Measurements from ENCODE around the gene CHRND.
"Not testable (repeated sequence)": the region's sequence is repeated elsewhere in the genome, so short reads cannot be mapped to it uniquely, and the experiment has no call there.

Gene CHRND

DNA sequence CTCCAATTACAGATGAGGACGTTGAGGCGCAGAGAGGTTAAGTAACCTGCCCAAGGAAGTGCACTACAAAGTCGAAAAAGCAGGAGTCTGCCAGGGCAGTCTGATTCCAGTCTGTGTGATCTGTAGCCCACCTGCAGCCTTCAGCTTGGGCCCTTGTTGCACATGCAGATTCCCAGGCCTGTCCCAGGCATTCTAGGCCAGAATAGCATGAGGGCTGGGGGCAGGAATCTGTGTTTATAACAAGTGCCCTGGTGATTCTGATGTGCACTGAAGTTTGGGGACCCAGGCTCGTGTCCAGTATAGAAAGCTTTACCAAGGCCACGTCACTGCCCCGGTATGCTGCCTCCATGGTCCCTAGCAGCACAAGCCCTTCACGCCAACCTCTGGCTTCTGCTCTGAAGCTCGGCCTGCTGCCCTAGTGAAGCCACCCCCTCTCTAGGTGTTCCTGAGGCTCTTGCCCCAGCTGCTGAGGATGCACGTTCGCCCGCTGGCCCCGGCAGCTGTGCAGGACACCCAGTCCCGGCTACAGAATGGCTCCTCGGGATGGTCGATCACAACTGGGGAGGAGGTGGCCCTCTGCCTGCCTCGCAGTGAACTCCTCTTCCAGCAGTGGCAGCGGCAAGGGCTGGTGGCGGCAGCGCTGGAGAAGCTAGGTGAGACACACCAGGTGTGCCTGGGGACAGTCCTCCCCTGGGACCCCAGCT is 18.1 kb downstream of the CHRND start:
- no peak for DNase-seq

DNA sequence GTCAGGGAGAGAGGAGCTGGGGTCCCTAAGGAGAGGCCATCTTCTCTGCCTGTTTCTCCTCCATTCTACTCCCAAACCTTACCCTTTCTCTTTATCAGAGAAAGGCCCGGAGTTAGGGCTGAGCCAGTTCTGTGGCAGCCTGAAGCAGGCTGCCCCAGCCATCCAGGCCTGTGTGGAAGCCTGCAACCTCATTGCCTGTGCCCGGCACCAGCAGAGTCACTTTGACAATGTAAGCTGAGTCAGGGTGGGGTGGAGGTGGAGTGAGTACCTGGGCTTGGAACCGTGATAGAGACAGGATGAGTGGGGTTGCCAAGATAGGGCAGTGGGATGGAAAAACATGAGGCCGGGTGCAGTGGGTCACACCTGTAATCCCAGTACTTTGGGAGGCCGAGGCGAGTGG is 18.7 kb downstream of the CHRND start:
- no peak for DNase-seq

DNA sequence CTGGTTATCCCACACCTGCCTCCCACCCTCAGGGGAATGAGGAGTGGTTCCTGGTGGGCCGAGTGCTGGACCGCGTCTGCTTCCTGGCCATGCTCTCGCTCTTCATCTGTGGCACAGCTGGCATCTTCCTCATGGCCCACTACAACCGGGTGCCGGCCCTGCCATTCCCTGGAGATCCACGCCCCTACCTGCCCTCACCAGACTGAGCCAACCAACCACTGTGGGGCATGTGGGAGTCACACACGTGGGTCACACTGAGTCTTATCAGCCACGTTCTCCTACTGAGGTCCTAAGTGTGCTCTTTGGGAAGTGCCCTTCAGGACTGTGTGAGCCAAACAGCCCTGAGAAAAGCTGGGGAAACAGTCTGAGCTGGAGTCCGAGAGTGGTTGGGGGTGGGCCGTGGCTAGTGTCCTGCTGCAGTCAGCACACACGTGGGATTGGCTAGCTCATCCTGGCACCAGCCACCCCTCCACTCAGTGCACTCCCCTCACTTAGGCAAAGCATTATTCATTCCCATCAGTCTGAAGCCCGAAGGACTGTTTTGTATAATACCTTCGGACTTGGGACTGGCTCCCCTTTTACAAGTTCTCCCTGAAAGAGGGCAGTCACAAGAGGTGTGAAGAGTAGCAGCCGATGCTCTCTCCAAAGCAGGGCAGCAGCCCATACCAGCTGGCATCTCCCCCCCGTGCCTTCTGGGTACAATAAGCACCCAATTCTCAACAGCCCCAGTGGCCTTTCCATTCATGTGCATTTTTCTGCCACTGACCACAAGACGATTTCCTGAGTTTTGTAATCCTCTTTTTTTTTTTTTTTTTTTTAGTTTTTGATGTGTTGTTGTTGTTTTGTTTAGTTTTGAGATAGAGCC is 19.8 kb downstream of the CHRND start:
- no peak for DNase-seq

DNA sequence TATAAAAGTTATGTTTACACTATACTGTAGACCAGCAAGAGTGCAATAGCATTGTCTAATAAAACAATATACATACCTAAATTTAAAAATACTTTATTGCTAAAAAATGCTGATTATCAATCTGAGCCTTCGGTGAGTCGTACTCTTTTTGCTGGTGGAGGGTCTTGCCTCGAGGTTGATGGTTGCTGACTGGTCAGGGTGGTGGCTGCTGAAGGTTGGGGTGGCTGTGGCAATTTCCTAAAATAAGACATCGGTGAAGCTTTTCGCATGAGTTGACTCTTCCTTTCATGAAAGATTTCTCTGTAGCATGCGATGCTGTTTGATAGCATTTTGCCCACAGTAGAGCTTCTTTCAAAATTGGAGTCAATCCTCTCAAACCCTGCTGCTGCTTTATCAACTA is 22.0 kb downstream of the CHRND start:
- no peak for DNase-seq

DNA sequence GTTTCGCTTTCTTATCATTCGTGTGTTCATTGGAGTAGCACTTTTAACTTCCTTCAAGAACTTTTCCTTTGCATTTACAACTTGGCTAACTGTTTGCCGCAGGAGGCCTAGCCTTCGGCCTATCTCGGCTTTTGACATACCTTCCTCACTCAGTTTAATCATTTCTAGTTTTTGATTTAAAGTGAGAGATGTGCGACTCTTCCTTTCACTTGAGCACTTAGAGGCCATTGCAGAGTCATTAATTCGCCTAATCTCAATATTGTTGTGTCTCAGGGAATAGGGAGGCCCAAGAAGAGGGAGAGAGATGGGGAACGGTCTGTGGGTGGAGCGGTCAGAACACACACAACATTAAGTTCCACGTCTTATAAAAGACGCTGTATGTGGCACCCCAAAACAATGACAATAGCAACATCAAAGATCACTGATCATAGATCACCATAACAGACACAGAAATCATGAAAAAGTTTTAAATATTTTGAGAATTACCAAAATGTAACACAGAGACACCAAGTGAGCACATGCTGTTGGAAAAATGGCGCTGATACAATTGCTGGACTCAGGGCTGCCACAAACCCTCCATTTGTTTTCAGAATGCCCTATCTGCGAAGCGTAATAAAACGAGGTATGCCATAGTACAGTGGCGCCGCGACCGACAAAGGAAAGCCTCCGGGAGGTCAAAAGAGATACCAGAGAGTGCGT is 23.8 kb downstream of the CHRND start:
- no peak for DNase-seq

GRCh38 chr2:232550354-232551249 is 24.6 kb downstream of the CHRND start, which contains the start of the genes EIF4E2 and TIGD1:
Gene EIF4E2, plus strand, starts transcription at chr2:232550689. Its CDS starts 36 bp downstream, at chr2:232550725.
Gene TIGD1, minus strand, starts transcription at chr2:232550557. Its CDS starts 675 bp downstream, at chr2:232549882.
- peak; percentile 72 for DNase-seq

DNA sequence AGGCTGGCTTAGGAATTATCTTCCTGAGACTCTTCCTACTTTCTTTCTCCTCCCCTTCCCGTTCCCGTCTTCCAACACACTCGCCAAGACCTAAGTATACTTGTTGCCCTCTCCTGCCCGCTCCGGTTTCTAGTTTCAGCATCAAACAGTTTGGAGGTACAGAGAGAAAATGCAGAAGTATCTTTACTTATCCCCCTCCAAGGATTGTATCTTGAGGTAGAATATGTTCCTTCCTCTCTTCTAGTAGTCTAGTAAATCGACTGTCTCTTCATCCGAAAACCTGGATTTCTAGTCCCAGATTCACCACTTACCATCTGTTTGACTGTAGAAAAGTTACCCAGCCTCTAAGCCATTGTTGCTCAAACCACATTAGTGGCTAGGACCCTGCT is 25.3 kb downstream of the CHRND start:
- DNase-seq = no peak

GRCh38 chr2:232551776-232552175 is 25.8 kb downstream of the CHRND start:
- no peak for DNase-seq

GRCh38 chr2:232556426-232556825 is 30.5 kb downstream of the CHRND start:
- DNase-seq = no peak

DNA sequence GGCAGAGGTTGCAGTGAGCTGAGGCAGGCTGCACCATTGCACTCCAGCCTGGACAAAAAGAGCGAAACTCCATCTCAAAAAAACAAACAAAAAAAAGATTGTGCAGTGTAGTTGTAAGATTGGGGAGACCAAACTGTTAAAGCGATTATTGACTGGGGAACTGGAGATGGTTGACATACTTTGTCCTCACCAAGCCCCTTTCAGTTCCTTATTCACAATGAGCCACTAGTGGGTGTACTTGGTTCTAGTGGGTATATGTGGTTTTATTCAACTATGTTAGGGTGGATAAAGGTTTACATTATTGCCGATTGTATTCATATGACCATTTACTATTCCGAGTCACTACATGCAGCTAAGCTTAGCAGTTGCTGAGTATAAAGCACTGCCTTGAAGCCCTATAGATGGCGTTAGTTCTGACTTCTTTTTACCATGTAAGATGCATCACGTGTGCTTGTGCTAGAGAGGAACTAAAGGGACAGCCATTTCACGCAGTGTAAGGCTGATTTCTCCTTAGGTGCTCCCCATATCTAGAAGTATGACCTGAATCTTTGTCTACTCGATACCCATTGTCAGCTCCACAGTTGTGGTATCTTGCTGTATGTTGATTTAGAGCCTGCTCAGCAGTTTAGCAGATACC is 36.7 kb downstream of the CHRND start:
- no peak for DNase-seq

DNA sequence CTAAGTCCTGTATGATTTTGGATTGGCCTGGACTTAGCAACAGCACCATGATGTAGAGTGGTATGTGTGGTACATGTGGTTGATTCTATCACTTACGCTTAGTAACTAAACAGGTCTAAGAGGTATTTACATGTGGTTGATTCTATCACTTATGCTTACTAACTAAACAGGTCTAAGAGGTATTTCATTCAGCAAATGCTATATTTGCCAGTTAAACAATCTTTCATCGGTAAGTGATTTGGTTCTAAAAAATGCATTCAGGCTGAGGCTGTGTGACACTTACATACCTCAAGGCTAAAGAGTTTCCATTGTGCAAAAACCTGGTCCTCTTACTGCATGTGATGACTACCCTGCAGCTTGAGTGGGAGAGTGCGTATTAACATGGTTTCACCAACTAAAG is 37.6 kb downstream of the CHRND start:
- no peak for DNase-seq

DNA sequence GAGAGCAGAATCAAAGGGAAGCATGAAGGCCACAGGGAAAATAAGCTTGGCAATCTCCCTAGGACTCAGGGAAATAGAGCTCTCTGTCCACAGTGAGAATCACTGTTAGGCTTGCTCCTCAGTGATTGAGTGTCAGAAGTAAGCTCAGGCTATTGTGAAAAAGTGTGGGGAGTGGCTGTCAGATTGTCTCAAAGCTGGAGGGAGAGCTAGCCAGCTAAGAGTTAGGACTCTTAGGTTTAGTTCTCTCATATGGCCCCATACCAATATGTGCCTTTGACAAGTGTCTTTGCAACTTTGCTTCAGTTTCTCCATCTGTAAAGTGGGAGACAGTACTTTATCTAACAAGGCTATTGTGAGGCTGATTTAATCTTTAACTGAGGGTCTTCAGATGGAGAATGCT is 41.8 kb downstream of the CHRND start:
- DNase-seq = no peak

GRCh38 chr2:232568161-232568560 is 42.2 kb downstream of the CHRND start:
- DNase-seq = no peak

- DNase-seq = no peak
Measured at GRCh38 chr2:232569541-232569940, 43.6 kb downstream of the CHRND start.

DNA sequence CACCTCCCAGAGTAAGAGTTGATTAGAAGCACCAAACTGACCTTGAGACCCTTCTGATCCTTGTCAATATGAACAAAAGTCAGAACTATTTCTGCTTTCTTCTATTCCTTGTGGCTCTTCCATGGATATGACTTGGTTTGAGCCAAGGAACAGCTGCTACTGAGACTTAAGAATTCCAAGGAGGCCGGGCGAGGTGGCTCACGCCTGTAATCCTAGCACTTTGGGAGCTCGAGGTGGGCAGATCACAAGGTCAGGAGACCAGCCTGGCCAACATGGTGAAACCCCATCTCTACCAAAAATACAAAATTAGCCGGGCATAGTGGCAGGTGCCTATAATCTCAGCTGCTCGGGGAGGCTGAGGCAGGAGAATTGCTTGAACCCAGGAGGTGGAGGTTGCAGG is 44.5 kb downstream of the CHRND start:
- DNase-seq = not testable (repeated sequence)

- no peak for DNase-seq
Measured at GRCh38 chr2:232571026-232571474, 45.1 kb downstream of the CHRND start.

DNA sequence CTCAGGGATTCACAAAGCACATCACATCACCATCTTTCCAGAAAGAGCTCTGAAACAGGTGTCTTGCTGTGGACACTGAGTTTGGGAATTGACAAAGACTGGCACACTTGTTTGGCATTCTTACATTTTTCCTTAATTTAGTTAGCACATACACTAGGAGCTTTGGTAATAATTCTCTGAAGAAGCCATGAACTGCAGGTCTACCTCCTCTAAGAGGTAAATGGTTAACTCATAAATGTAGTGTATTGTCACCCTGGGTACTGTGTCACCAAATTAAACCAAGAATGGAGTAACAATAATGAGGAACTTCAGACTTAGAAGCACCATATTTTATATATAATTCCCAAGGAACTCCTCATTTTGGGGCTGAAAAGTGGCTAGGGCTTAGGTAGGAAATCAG is 47.1 kb downstream of the CHRND start:
- DNase-seq = no peak

- DNase-seq = no peak
Measured at GRCh38 chr2:232573771-232574435, 47.9 kb downstream of the CHRND start.

DNA sequence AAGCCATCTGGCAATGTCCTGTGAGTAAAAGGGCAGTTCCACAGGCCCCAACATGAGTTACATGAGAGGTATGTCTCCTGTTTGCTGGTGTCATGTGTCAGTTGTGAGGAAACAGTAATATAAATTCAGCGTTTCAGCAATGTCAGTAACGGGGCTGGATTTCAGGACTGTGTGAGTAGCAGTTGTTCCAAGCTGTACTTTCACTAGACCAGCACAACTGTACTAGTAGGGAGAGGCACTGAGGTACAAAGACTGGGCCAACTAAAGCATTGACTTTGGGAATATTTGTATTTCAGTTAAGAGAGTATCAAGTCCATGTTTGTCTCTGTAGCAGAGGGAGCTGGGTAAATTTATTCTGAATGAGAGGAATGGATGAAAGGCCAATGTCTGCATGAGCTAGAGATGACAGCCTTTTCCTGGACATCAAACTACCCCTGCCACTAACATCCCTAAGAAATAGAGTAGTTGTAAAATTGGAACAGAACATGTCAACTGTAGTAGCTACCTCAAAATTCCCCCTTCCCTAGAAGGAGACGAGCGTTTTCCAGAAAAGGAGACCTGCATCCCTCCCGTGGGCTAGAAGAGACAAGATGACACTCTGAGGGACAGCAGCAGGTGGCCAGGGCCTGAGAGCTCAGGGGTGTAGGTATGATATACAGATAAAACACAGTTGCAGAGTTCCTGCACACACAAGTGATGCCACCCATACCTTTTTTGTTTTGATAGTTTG is 48.9 kb downstream of the CHRND start:
- no peak for DNase-seq

- no peak for DNase-seq
Measured at GRCh38 chr2:232575404-232575746, 49.4 kb downstream of the CHRND start.

DNA sequence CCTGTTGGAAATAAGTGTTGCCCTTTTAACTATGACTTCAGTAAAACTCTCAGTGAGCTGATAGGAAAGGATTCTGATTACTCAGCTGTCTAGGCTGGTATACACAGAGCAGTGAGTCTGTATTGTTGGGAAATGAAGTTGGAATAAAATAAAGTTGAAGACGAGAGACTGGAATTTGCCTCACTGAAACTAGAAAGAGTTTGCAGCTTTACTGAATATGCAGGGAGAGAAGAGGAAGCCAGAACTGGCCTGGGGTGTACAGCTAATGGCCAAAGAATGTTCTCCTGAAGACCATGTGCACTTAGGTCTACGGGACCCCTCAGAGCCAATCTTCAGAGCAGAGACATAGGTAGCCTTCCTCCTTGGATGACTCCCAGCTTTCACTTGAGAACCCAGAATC is 51.0 kb downstream of the CHRND start:
- no peak for DNase-seq

Data from GF-D8 (cell line).